PFSK-1 (cell line): ENCODE results near the gene FGF19.

Experiments
- FOXP2 ChIP-seq: optimal IDR thresholded peaks from 2 replicates; pipeline ENCODE3; 2011; ENCODE audit warnings: borderline replicate concordance, control low read depth, inconsistent platforms; ENCODE audit not compliant: insufficient read depth; ENCODE audit errors: extremely low read length, extremely low read depth
- POLR2AphosphoS5 ChIP-seq: IDR thresholded peaks from 2 replicates; pipeline ENCODE4 v1.6.1; 2012; ENCODE audit warnings: low read depth, mild to moderate bottlenecking, control low read depth, low read length, moderate library complexity
- REST ChIP-seq, 2 experiments: IDR thresholded peaks; 2 replicates each; pipeline versions ENCODE4 v1.6.1 to v1.8.0; 2011 to 2012; ENCODE audit warnings: low read depth in 2 of 2, low read length in 2 of 2, control low read depth in 1 of 2, inconsistent platforms in 1 of 2, mild to moderate bottlenecking in 1 of 2, moderate library complexity in 1 of 2; ENCODE audit not compliant: insufficient read depth in 1 of 2
- SIN3A ChIP-seq: IDR thresholded peaks from 2 replicates; pipeline ENCODE4 v1.6.1; 2012; ENCODE audit warnings: mild to moderate bottlenecking, low read length, moderate library complexity, borderline replicate concordance; ENCODE audit not compliant: insufficient read depth
- TAF1 ChIP-seq: IDR thresholded peaks from 2 replicates; pipeline ENCODE4 v1.6.1; 2012; ENCODE audit warnings: low read length, control low read depth, borderline replicate concordance; ENCODE audit not compliant: insufficient read depth

FGF19 gene

GRCh38 chr11:69721106-69721505, 17.3 kb upstream of the FGF19 start:
- TF ChIP-seq FOXP2 (no peak), POLR2AphosphoS5 (no peak), REST (IDR thresholded peaks at IDR 0.05; ENCODE audit: insufficient read depth in 1 of 2, low read depth in 2 of 2, low read length in 2 of 2) (no peak), SIN3A (no peak), TAF1 (no peak)

- TF ChIP-seq REST (IDR thresholded peaks at IDR 0.05; ENCODE audit: insufficient read depth in 1 of 2, low read depth in 2 of 2, low read length in 2 of 2) = peak in 1 of 2 experiments; percentile 65; a peak in 2 of 4 replicates
- no peak for TF ChIP-seq TAF1
- no peak for TF ChIP-seq SIN3A
Measured at GRCh38 chr11:69718912-69719311, 15.1 kb upstream of the FGF19 start.

GRCh38 chr11:69718147-69718546, 14.3 kb upstream of the FGF19 start:
- TF ChIP-seq FOXP2 (no peak), SIN3A (no peak), TAF1 (no peak), POLR2AphosphoS5 (no peak), REST (IDR thresholded peaks at IDR 0.05; ENCODE audit: insufficient read depth in 1 of 2, low read depth in 2 of 2, low read length in 2 of 2) (no peak)

- no peak for TF ChIP-seq FOXP2
- no peak for TF ChIP-seq REST (IDR thresholded peaks at IDR 0.05; ENCODE audit: insufficient read depth in 1 of 2, low read depth in 2 of 2, low read length in 2 of 2)
- TF ChIP-seq TAF1 = no peak
Measured at GRCh38 chr11:69716891-69717747, 13.3 kb upstream of the FGF19 start.

- TF ChIP-seq POLR2AphosphoS5 (no peak), TAF1 (no peak), SIN3A (no peak), FOXP2 (no peak), REST (IDR thresholded peaks at IDR 0.05; ENCODE audit: insufficient read depth in 1 of 2, low read depth in 2 of 2, low read length in 2 of 2) (no peak)
Measured at GRCh38 chr11:69716099-69716498, 12.3 kb upstream of the FGF19 start.
